Activated T-helper 17 cell treated with anti-CD3 and anti-CD28 coated beads, Interleukin-2, amount 50 U/mL, for 72 hours (primary cell): Measurements from ENCODE around the gene GPR17. TPM values are rescaled to one million over a fixed set of nuclear protein-coding genes. Genes with fewer than 3 reads are reported as not detected.

ENCODE experiments used
- ATAC-seq: fragments of 150-1000 bp; cut with Tn5 transposase; replicated peaks from 2 replicates; pipeline ENCODE4 v1.10.0; 2021; ENCODE audit warnings: mild to moderate bottlenecking, moderate library complexity
- H3K27ac Mint-ChIP-seq: one replicate; pipeline ENCODE4 v1.8.0; 2022; ENCODE audit warnings: mixed read lengths
- H3K27me3 Mint-ChIP-seq: one replicate; pipeline ENCODE4 v1.8.0; 2022; ENCODE audit warnings: mixed read lengths
- H3K36me3 Mint-ChIP-seq: one replicate; pipeline ENCODE4 v1.8.0; 2022; ENCODE audit warnings: low read depth, mild to moderate bottlenecking, mixed read lengths
- H3K4me1 Mint-ChIP-seq: one replicate; pipeline ENCODE4 v1.8.0; 2022; ENCODE audit warnings: mixed read lengths
- H3K4me3 Mint-ChIP-seq: one replicate; pipeline ENCODE4 v1.8.0; 2022; ENCODE audit warnings: mild to moderate bottlenecking, mixed read lengths
- H3K9me3 Mint-ChIP-seq: one replicate; pipeline ENCODE4 v1.8.0; 2022; ENCODE audit warnings: mixed read lengths
- total RNA-seq, 2 donors: library from RNA; stranded (reverse); gene quantifications; one replicate each; pipeline ENCODE4 v1.2.3, GENCODE V29; 2022

The GPR17 gene
- total RNA-seq, 2 donors from 2014 or later, result not detected

DNA sequence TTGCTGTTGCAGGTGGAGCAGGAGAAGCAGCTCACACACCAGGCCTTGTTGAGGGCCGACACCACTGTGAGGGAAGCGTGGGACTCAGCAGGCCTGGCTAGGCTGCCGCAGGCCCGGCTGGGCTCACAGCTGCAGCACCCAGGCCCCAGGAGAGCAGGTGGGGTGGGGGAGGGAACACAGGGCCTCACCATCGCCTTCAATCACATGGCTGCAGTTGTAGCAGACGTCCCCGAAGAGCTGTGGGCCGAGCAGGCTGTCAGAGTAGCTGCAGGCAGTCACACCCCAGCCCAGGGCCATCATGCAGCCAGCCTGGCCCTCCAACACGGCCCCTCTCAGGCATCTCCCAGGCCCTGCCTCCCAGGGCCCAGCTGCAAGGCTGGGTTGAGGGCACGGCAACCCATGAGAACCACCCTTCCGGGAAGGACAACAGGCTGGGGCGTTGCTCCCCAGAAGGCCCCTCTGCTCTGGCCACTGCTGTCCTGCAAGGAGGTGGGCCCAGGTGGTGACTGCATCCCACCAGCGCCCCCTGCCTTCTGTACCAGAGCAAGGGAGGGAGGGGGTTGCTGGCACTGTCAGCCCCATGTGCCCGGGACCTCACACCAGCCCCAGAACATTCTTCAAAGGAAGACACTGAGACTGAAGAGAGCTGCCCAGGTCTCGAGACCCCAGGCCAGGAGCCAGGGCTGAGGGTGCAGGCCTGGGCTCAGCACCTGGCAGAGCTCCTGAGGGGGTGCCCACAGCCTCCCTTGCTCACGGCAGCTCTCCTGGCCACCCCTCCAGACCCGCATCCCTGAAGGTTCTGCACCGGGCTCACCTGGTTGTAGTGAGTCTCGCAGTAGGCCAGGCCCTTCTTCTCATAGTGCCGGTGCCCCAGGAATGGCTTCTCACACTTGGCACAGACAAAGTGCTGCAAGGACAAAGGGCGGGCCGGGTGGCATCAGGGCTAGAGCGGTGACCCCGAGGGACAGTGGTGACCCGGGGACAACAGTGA is 5.6 kb upstream of the GPR17 start:
- ATAC-seq, result peak; percentile 35
- Mint-ChIP-seq H3K27me3 (no peaks in the 10 kb centered on the region), H3K9me3 (no peaks in the 10 kb centered on the region), H3K4me1 (peaks cover 4% of the 10 kb centered on the region), H3K4me3 (peak overlapping the region; percentile 46), H3K27ac (no peak overlapping the region), H3K36me3 (no peaks in the 10 kb centered on the region)

DNA sequence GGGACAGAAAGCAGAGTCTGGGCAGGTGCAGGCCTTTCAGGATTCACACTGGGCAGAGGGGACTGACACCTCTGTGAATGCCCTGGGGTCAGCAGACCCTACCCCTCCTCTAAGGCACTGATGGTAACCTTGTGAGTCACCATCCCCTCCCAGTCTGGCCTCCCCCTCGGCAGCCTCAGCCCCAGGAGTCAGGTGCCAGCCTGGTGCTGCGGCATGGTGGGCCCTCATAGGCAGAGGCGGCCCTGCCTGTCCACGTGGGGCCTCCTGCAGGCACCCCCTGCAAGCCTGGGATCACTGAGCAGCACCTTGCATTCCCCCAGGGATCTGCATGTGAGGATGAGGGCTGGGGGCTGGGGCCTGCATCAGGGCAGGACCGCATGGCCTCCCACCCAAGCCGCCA is 4.8 kb upstream of the GPR17 start:
- H3K36me3 Mint-ChIP-seq, result no peaks in the 10 kb centered on the region
- H3K27ac Mint-ChIP-seq, result no peak overlapping the region
- ATAC-seq, result no peak
- H3K4me1 Mint-ChIP-seq, result peaks cover 4% of the 10 kb centered on the region
- H3K27me3 Mint-ChIP-seq, result no peaks in the 10 kb centered on the region
- H3K9me3 Mint-ChIP-seq, result no peaks in the 10 kb centered on the region
- H3K4me3 Mint-ChIP-seq, result peak overlapping the region; percentile 46

DNA sequence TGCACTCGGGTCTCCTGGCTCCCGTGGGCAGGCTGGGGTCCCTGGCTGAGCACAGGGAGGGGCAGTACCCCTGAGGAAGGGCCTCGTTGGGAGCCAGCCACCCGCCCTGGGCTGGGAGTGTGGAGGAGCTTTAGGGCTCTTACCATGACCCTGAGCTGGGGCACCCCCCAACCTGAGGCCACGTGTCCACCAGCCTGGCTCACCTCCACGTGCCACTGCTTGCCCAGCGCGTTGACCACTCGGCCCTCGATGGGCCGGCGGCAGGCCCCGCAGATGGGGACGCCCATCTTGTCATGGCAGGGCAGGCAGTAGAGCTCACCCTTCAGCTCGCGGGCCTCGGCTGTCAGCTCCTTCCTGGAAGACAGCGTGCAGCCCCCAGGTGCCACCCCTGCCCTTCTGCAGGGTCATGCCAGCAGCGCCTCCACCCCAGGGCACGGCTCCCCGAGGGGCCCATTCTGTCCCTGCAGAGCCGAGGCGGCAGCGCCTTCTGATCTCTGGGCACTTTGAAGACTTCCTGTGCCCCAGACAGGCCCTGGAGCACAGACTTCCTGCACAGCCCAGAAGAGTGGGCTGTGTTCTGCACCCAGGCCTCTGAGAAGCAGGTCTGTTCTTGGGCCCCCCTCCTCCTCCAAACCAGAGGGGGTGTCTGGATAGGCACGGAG is 4.0 kb upstream of the GPR17 start:
- H3K9me3 Mint-ChIP-seq, result no peaks in the 10 kb centered on the region
- no peaks in the 10 kb centered on the region for H3K27me3 Mint-ChIP-seq
- H3K4me3 Mint-ChIP-seq, result peak overlapping the region; percentile 46
- peaks cover 4% of the 10 kb centered on the region for H3K4me1 Mint-ChIP-seq
- H3K36me3 Mint-ChIP-seq, result no peaks in the 10 kb centered on the region
- no peak overlapping the region for H3K27ac Mint-ChIP-seq
- ATAC-seq, result peak; percentile 65

DNA sequence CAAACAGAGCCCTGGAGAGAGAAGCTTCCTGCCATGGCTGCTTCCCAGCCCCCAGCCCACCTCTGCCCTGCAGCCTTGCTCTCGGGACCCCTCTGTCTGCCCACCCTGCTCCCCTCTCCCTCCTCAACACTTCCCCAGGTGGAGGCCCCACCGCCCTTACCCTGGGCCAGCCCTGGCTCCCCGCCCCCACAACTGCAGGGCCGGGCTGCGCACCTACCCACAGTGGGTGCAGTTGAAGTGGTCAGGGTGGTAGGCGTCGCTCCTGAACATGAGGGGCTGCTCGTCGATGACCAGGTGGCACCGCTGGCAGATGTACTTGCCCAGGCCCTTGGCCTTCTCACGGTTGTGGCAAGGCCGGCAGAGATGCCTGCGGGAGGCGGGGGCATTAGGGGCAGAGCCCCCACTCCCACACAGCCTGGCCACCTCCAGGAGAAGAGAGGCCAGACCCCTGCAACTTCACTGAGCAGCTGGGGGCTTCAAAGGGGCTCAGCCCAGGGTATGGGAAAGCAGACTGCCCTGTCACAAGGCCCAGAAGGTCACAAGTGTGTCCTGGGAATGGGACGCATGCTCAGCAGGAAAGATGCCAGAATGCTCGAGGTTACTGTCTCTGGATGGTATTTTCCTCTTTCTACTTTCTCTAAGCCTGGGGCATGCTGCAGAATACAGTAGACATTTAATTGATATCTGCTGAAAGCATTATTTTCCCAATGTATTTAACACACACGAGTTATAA is 3.1 kb upstream of the GPR17 start:
- Mint-ChIP-seq H3K27me3 (no peaks in the 10 kb centered on the region), H3K4me1 (peaks cover 3% of the 10 kb centered on the region), H3K9me3 (no peaks in the 10 kb centered on the region), H3K4me3 (peak overlapping the region; percentile 46), H3K36me3 (no peaks in the 10 kb centered on the region), H3K27ac (no peak overlapping the region)
- no peak for ATAC-seq

DNA sequence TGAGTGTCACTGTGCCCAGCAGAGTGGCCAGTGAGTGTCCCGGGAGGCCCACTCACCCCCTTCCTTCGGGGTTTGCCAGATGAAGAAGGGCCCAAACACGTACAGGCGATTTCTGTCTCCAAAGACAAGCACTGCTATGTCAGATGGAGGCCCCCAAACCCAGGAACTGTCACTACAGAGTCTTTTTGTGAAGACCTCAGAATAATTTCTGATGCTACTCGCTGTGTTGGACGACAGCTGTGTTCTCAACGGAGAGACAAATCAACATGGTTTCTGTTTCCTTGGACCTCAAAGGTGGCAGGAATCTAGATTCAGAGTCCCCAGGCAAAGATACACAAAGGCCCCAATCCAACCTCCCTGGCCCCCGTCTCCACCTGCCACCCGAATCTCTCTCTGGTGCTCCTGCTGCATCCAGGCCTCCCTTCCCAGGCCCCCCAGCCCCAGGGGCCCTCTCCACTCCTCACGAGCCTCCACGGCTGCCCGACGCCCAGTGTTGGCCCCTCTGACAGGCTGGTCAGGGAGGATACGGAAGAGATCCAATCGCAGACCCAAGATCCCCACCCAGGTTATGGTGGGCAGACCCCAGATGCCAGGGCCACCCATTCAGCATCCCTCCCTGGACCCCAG is 2.4 kb upstream of the GPR17 start:
- Mint-ChIP-seq H3K36me3 (no peaks in the 10 kb centered on the region), H3K9me3 (no peaks in the 10 kb centered on the region), H3K4me1 (no peaks in the 10 kb centered on the region), H3K27me3 (no peaks in the 10 kb centered on the region), H3K27ac (no peak overlapping the region), H3K4me3 (no peak overlapping the region)
- ATAC-seq, result no peak

DNA sequence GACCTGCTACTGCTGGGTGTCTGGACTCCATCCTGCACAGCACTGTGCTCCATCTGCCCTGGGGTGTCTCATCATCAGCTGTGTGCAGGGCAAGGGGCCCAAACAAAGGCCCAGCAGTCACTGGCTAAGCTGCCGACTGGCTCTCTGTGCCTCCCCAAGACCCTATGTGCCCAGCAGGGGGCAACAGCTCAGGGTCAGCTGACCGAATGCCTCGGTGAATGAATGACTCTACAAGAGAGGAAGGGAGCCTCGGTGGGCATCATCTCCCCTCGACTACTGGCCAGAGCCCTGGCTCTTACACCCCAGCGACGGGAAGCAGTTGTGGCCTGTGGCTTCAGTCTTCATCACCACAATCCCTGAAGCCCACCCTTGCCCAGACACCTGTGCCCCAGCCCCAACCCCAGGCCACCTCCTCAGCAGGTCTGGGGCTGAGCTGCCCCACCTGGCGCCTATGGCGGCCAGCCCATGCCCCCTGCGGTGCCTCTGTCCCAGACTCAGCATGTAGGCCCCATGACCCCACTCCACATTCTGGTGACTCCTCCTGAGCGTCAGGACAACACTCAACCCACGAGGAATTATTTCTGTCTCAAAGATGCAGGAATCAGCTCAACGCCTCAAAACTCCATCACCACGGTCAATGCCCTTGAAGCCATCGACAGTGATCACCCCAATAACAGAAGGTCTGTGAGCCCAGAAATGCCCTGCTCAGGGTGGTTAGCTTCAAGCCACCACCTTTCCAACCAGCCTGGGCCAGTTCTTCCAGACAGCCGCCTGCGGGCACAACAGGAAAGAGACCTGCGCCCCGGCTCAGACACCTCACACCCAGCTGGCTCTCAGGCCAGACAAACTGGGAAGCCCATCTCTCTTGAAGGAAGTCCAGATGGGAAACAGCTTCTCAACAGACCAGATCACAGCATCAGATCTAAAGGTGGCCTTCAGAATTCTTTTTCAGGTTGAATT is 1.6 kb upstream of the GPR17 start:
- Mint-ChIP-seq H3K27me3 (no peaks in the 10 kb centered on the region), H3K27ac (no peak overlapping the region), H3K4me3 (no peak overlapping the region), H3K4me1 (no peaks in the 10 kb centered on the region), H3K36me3 (no peaks in the 10 kb centered on the region), H3K9me3 (no peaks in the 10 kb centered on the region)
- no peak for ATAC-seq

DNA sequence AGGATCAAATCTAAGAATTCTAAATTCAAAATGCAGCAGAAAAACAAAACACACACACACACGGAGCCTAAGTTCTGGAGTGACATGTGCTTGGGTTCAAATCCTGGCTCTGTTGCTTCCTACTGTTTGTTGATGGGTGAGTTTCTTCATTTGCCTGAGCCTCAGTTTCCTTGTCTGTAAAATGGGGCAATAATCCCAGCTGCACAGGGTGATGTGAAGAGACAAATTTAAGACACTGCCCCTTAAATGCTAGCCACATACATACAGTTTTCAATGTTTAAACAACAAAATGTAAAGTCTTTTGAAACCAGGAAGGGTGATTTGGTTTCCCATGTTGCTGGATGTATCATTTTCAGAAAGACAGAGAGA is 943 bp upstream of the GPR17 start:
- no peak for ATAC-seq
- no peaks in the 10 kb centered on the region for H3K36me3 Mint-ChIP-seq
- no peak overlapping the region for H3K4me3 Mint-ChIP-seq
- H3K27ac Mint-ChIP-seq, result no peak overlapping the region
- no peaks in the 10 kb centered on the region for H3K9me3 Mint-ChIP-seq
- H3K27me3 Mint-ChIP-seq, result no peaks in the 10 kb centered on the region
- peaks cover 4% of the 10 kb centered on the region for H3K4me1 Mint-ChIP-seq

DNA sequence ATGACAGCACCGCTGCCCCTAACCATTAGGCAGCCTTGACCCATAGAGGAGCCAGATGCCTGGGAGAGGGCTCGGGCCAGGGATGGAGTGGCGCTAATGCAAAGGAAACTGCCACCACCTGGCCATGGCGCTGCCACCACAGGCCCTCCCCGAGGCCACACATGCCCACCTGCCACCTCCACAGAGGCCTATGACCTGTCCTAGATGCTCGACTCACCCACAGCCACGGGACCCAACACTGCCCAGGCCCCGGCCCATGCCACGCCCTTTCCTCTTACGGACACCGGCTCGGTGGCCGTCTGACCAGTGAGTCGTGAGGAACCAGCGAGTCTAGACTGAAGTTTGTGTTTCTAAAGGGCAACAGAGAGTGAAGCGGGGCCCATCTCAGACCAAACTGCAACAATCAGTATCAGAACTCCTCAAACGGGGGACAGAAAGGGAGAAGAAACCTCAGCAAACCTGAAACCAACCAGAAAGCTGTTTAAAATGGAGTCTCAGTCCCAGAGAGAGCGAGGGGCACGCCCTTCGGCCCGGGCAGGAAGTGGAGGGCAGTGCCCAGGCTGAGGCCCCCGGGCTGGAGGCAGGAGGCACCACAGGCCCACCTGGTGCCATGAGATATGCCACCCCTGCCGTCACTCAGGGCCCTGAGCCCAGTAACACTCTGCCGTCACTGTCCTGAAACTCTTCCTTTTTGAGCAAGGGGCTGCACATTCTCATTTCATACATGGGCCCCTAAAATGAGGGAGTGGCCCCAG is 711 bp downstream of the GPR17 start:
- Mint-ChIP-seq H3K27ac (no peak overlapping the region), H3K36me3 (no peaks in the 10 kb centered on the region), H3K9me3 (no peaks in the 10 kb centered on the region), H3K27me3 (no peaks in the 10 kb centered on the region), H3K4me1 (peaks cover 4% of the 10 kb centered on the region), H3K4me3 (no peak overlapping the region)
- no peak for ATAC-seq

DNA sequence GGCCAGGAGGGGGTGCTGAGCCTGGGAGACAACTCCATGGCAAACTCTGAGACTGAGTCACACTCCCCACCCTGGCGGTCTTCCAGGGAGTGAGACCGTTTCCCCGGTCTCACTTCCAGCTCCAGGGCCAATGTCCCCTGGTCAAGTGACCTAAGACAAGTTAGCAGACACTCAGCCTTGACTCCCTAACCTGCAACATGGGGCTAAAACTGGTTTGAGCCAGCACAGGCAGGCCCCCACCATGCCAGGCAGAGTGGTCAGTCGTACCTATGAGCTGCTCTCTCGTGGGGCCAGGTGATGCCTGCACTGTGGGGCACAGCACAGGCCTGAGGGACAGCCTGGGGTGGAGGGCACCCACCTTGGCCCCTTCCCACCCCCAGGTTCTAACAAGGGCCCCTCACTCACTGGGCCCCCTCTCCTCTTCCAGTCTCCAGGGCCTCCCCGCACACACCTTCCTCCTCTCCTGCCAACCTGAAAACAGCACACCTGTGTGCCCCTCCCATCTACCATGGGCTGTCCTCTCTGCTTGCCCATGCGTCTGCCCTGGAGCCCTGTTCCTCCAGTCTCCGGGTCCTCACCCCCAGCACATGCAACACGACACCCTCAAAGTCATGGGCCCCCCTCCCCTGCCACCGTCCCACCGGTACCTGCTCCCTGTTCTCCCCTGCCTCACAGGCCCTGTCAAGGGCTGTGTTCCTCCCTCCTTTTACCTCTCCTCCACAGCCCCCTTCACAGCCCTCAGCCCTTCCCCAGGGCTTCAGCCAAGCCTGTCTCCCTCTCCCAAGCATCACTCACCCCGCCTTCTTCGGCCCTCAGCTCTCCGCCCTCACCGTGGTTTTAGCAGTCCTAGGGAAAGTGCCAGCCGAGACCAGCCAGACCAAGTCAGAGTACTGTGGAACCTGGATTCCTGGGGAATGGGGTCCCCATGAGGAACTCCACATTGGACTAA is 1.6 kb downstream of the GPR17 start:
- Mint-ChIP-seq H3K4me1 (peaks cover 4% of the 10 kb centered on the region), H3K27ac (peak overlapping the region; percentile 36), H3K9me3 (no peaks in the 10 kb centered on the region), H3K4me3 (no peak overlapping the region), H3K27me3 (no peaks in the 10 kb centered on the region), H3K36me3 (no peaks in the 10 kb centered on the region)
- ATAC-seq, result no peak

DNA sequence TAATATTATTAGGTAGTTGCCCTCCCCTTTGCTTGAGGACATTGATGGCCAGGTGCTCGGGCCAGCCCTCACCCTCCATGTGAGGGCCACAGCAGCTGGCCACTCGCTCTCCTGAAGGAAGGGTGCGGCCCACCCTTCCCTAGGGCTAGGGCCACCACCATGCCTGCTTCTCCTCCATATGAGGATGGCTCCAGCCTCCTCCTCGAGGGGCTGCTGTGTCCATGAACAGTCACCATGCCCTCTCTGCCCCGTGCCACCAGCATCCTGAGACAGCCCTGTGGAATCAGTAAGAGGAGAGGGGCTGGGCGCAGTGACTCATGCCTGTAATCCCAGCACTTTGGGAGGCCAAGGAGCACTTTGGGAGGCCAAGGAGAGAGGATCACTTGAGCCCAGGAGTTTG is 2.4 kb downstream of the GPR17 start:
- H3K4me1 Mint-ChIP-seq, result peaks cover 4% of the 10 kb centered on the region
- peak overlapping the region; percentile 36 for H3K27ac Mint-ChIP-seq
- ATAC-seq, result no peak
- no peaks in the 10 kb centered on the region for H3K9me3 Mint-ChIP-seq
- no peaks in the 10 kb centered on the region for H3K27me3 Mint-ChIP-seq
- H3K36me3 Mint-ChIP-seq, result no peaks in the 10 kb centered on the region
- no peak overlapping the region for H3K4me3 Mint-ChIP-seq

DNA sequence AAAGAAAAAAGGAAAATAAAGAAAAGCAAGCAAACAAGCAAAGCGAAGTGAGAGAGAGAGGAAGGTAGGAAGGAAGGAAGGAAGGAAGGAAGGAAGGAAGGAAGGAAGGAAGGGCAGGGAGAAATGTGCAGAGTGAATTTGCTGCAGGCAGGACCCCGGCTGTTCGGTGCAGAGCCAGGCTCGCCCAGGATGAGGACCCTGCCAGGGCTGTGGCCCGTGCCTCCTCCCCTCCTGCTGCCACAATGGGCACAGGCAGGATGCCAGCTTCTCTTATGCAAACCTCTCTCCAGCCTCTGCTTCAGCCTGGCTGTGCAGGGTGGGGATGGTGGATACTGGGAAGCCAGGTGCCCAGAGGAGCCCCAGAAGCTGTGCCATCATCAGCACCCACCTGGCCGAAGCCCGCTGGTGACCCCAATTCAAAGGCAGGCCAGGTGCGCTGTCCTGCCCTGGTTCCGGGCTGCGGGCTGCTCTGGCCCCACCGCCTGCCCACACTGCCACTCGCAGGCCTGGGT is 3.2 kb downstream of the GPR17 start:
- no peaks in the 10 kb centered on the region for H3K27me3 Mint-ChIP-seq
- peaks cover 4% of the 10 kb centered on the region for H3K4me1 Mint-ChIP-seq
- H3K9me3 Mint-ChIP-seq, result no peaks in the 10 kb centered on the region
- H3K27ac Mint-ChIP-seq, result no peak overlapping the region
- ATAC-seq, result no peak
- H3K4me3 Mint-ChIP-seq, result peak overlapping the region; percentile 39
- no peaks in the 10 kb centered on the region for H3K36me3 Mint-ChIP-seq

DNA sequence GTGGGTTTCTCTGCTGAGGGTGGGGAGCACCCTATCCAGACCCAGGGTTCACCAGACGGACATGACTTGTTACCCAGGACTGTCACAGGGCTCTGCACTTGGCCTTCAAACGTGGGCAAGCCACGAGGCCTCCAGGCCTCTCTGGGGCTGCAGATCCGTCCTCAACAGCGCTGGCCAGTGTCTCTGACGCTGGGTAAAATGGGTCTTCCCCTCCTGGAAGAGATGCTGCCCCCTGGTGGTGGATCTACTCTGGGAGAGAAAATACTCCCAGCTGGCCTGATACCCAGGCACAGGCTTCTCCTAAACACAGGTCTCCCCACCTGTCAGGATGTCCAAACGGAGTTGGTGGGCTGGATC is 3.7 kb downstream of the GPR17 start:
- Mint-ChIP-seq H3K4me3 (peak overlapping the region; percentile 39), H3K27ac (peak overlapping the region; percentile 38), H3K9me3 (no peaks in the 10 kb centered on the region), H3K27me3 (no peaks in the 10 kb centered on the region), H3K36me3 (no peaks in the 10 kb centered on the region), H3K4me1 (peaks cover 4% of the 10 kb centered on the region)
- peak; percentile 80 for ATAC-seq
